GM21576 (cell line): ENCODE measurements around the gene C1orf53.
"Not testable (repeated sequence)": the region's sequence is repeated elsewhere in the genome, so short reads cannot be mapped to it uniquely, and the experiment has no call there.

ENCODE experiments used
- ATAC-seq: cut with Tn5 transposase; IDR thresholded peaks from one replicate; pipeline ENCODE4 v1.9.1; 2021; ENCODE audit warnings: mild to moderate bottlenecking, moderate library complexity; ENCODE audit not compliant: unreplicated experiment

The C1orf53 gene

DNA sequence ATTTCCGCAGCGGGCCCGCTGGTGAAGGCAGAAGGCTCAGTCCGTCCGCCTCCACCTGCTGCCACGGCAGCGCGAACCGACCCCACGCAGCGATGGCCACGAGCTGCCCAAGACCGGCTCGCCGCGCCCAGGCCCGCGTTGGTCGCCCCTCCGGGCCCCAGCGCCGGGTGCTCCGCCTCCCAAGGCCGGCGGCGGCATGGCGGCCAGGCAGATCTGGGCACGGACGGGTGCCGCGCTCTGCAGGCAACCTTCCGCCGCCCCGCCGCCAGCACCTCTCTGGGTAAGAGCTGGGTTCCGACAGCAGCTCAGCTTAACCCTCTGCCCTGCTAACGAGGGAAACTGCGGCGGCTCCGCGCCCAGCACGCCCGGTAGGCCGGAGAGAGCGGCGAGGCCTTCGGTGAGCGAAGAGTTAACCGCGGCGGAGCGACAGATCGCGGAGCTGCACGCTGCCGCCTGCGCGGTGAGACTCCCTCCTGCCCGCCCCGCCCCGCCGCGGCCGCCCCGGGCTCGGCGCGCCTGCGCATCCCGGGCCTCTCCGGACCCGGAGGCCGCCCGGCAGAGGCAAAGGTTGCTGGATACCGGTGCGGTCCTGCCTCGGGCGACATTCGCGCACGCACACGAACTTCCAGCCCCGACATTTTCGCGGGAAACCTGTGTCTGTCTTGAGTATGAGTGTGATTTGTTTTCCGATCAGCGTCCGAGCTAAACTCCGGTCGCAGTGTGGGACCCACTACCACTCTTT, at the start of gene C1orf53:
Gene C1orf53 (plus strand): TSS at position 177 of the 742 bp plus-strand sequence. CDS start 20 bp downstream, at position 197.
- peak; percentile 95 for ATAC-seq

DNA sequence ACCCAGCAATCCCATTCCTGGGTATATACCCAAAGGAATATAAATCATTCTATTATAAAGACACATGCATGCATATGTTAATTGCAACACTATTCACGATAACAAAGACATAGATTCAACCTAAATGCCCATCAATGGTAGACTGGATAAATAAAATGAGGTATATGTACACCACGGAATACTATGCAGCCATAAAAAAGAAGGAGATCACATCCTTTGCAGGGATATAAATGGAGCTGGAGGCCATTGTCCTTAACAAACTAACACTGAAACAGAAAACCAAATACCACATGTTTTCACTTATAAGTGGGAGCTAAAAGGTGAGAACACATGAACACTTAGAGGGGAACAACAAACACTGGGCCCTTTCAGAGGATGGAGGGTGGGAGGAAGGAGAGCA, 46.7 kb upstream of the C1orf53 start:
- ATAC-seq = not testable (repeated sequence)

DNA sequence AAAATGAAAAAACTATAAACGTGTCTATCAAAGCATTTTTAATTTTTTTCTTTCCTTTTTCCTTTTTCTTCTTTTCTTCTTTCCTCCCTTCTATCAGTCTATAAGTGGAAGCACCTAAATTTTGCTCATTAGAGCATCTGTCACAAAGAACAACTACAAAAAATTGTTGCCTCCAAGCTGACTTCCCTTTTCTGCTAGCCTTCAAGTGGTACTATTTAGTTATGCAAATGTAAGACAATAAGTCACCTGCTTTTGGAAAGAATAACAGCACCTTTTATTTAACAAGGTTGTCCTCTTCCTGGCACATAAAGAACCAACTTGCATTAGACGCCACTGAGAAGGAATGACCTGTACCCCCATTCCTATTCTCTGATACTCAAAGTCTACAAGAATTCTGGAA, 45.0 kb upstream of the C1orf53 start:
- ATAC-seq = no peak

DNA sequence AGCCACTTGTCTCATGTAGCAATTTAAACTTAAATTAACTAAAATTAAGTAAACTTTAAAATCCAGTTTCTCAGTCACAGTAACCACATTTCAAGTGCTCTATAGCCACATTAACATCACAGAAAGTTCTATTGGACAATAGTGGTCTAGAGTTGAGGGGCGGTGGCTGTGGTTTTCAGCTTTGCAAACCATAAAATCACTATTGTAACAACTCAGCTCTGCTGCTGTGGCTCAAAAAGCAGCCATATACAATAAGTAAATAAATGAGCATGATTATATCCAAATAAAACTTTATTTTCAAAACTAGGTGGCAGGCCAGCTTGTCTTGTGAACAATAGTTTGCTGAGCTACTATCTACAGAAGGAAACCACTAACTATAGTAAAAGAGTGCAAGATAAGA, 43.4 kb upstream of the C1orf53 start:
- ATAC-seq = no peak

DNA sequence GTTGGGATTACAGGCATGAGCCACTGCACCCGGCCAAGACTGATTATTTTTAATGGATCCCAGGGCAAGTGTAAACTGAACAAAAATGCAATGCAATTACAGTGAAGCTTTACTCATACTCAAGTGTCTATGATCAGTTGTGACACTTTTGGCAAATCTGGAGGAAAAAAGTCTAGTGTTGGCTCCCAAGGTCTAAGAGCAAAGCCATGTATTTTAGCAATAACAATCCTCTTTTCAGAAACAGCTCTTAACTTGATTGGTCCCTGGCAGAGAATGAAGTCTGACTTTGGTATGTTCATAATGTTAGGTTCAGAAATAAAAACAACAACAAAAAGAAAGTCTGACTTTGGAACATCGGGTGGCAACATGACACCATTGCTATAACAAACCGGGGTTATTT, 40.2 kb upstream of the C1orf53 start:
- ATAC-seq = no peak

DNA sequence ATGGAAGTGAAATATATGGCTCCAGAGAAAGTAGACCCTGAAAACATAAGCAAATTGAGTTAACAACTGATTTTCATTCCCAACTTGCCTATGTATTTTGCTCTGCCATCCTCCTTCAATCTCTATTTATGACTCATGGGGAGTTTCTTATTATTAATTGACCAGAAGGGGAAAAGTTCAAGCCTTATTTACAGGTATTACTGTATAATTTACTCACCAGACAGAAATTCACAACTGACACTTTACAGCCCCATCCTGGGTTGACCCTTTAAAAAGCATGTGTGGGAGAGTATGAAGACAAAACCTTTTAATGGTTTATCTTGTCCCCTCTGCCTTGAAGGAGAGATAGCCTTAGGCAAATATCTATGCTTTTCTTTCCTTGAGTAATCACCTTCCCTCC, 39.8 kb upstream of the C1orf53 start:
- no peak for ATAC-seq

DNA sequence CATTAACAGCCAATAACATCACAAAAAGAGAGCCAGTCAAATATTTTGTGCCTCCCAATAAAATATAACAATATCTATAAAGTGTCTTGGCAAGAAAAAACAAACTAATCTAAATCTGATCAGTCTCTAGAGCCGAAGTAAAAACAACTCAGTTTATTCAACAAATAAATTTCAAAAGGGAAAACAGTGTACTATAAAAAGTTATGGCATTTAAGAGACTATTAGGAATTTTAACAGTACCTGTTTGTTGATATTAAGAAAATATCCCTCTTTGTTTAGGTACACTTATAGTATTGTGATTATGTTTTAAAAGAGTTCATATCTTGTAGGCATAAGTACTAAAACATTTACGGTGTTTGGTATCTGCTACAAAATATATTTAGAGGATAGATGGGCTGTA, 36.6 kb upstream of the C1orf53 start:
- ATAC-seq = no peak

DNA sequence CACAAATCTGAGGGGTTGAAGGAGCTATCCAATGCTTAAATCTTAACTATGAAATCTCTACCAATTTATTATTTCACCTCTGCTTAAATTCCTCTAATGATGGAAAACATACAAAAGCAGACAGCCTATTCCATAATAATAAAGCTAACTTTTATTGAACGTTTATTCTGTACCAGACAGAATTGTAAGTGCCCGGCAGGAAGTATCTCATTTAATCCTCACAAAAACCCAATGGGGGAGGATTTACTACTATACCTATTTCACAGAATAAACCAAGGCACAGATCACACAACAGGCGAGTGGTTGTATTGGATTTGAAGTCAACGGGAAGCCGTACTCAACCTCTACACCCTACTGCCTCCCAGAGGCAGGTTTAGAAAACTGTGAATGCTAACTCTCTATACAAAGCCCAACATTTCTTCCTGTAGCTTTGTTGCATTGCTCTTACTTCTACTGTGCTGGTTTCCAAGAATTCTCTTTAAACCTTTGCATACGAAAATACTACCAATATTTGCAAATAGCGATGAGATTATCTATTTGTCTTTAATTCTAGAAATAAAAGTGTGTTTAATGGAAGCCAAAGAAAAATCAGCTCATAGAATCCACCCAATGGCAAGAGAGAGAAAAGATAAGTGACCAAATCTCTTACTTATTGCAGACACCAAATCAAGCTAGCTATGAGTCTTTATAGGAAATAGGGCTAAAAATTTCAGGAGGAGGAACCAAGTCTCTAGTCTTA, 33.5 kb upstream of the C1orf53 start:
- ATAC-seq = peak; percentile 94

DNA sequence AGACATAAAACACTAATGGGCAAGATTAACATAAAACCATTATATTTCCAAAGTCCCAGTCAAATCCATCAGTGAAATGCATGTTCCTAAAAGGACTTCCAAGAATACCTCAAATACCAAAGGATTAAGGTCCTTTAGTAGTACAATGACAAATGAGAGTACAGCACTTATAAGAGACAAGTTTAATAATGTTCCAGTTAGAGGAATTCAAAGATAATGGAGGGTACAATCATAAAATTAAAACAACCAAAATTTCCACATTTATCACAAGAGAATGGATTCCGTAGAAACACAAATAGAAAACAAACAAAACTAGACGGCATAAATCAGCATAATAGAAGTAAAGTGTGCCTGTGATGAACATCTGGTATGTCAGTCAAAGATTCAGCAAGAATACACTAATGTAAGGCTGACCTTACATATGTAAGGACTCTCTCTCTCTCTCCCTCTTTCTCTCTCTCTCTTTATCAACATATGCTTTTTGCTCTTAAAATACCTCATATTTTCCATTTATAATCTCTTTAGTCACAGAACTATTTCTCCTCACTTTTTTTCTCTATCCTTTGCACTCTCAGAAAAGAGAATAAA, 32.8 kb upstream of the C1orf53 start:
- no peak for ATAC-seq

DNA sequence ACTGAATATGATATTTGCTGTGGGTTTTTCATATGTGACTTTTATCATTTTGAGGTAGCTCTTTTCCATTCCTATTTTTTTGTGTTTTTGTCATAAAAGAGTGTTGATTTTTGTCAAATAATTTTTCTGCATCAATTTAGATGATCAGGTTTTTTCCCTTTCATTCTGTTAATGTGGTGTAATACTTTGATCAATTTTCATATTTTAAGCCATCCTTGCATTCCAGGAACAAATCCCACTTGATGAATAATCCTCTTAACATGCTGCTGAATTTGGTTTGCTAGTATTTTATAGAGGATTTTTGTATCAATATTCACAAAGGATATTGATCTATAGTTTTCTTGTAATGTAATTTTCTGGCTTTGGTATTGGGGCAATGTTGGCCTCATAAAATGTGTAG, 25.5 kb upstream of the C1orf53 start:
- ATAC-seq = no peak

DNA sequence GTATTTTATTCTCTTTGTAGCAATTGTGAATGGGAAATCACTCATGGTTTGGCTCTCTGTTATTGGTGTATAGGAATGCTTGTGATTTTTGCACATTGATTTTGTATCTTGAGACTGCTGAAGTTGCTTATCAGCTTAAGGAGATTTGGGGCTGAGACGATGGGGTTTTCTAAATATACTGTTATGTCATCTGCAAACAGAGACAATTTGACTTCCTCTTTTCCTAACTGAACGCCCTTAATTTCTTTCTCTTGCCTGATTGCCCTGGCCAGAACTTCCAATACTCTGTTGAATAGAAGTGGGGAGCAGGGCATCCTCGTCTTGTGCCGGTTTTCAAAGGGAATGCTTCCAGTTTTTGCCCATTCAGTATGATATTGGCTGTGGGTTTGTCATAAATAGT, 22.0 kb upstream of the C1orf53 start:
- ATAC-seq = not testable (repeated sequence)

DNA sequence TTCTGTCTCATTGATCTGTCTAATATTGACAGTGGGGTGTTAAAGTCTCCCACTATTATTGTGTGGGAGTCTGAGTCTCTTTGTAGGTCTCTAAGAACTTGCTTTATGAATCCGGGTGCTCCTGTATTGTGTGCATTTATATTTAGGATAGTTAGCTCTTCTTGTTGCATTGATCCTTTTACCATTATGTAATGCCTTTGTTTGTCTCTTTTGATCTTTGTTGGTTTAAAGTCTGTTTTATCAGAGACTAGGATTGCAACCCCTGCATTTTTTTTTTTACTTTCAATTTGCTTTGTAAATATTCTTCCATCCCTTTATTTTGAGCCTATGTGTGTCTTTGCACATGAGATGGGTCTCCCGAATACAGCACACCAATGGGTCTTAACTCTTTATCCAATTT, 20.2 kb upstream of the C1orf53 start:
- not testable (repeated sequence) for ATAC-seq

DNA sequence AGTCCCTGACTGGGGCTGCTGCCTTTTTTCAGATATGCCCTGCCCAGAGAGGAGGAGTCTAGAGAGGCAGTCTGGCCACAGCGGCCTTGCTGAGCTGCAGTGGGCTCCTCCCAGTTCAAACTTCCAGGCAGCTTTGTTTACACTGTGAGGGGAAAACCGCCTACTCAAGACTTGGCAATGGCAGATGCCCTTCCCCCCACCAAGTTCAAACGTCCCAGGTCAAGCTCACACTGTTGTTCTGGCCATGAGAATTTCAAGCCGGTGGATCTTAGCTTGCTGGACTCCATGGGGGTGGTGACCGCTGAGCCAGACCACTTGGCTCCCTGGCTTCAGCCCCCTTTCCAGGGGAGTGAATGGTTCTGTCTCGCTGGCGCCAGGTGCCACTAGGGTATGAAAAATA, 18.3 kb upstream of the C1orf53 start:
- no peak for ATAC-seq

DNA sequence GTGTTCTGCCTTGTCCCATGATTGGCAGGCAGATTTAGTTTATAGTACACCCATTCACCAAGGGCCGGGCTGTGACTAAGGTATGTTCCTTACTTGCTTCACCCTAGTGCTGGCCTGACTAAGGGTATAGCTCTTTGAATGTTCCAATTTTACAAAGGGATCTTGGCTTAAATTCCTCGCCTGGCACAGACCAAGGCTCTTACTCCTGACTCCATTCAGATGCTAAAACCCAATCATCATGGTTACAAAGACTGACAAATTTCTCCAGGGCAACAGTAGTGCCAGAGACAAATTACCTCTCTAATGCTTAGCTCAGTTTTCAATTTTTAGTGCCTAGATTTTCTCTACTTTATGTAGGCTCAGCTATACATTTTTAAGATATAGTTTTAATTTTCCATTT, 11.5 kb upstream of the C1orf53 start:
- ATAC-seq = no peak

DNA sequence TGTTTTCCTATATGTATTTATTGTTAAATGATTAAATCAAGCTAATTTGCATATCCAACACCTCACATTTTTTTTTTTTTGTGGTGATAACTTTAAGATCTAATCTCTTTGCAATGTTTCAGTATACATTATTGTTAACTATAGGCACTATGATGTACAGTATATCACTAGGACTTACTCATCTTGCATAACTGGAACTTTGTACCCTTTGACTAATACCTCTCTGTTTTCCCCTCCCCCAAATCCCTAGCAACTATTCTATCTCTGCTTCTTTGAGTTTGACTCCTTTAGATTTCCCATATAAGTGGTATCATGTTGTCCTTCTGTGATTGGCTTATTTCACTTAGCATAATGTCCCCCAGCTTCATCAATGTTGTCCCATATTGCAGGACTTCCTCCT, 9.7 kb upstream of the C1orf53 start:
- ATAC-seq = no peak

DNA sequence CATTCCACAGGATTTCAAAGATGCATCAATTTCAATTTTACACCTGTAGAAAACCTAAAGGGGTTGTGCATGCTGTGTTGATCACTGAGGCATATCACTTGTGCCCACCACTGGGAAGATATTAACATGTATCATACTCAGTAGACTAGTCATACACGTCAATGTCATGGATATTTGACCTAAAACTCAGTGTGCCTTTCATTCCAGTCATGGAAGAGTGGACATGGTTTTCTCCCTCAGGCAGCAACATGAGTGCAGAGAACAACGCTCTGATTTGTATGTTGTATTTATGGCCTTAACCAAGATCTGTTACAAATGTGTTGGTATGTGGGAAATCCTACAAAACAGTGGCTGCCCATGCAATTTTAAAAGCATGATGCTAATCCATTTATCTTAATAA, 6.1 kb upstream of the C1orf53 start:
- ATAC-seq = no peak

DNA sequence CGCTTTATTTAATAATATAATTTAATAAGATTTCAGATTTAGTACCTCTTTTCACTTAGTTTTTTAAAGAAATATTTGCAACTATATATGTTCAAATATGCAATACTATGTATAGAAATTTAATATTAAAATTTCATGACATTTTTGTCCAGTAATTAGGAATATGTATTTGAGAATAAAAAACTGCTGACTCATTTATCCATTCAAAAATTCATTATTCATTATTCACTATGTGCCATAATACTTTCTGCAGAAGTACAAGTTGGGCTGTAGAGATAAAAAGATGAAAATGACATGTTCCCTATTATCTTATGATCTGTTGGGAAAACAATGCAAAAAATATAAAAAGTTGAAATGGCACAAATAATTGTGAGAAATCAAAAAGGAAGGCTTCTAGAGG, 3.4 kb upstream of the C1orf53 start:
- no peak for ATAC-seq

DNA sequence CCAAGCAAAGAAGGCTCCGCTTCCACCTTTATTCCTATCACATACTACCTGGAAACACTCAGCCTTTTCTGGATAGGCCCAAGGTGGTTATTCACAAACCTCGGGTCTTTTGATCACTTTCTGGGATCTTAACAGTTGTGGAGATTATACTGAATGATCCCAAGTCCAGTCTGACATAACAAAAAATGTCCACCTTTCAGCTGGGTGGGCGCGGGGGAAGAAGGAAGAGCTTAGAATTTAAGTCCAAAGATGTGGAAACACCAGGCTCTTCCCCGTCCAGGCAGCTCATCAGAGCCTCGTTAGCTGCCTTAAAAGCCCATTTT, 338 bp upstream of the C1orf53 start:
- ATAC-seq = no peak

DNA sequence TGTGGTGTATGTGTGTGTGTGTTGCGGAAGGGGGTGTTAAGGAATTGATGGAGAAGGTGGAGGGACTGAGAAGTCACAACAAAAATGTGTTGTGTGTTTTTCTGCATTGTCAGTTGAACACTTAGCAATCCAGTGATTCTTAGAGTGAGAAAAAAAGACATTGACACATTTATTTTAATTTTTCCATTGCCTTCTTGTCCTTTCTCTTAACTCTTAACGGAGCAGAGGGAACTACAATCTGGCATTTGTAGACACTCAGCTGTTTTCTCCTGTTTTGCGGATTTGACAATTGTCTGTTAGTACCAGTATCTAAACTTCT, 725 bp downstream of the C1orf53 start:
- no peak for ATAC-seq

DNA sequence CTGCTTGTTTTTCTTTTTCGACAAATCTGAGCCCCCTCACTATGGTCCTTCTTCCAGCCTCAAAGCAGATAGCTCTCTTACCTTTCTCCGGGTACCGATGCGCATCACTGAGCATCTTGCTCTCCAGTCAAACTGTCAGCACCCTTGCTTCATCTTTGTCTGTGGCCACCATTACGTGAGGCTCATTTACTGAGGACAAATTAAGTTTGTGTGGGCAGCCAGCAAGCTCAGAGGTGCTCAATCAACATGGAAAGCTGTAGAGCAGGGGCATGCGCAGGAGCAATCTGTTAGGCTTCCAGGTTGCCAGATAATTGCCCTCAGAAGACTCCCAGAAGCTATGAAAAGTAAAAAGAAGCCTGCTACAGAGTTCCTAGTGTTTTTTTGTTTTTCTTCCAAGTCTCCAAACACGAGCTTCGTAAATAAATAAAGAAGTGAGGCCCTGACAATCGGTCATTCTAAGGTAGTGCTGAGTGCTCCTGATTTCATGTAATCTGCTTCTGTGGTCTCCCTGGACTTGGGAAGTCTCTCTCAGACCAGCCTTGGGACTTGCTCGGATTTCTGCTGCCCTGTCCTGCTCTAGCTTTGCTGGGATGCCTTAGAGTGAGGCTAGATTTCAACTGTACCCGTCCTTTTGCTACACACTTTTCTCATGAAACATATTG, 1.8 kb downstream of the C1orf53 start:
- no peak for ATAC-seq

DNA sequence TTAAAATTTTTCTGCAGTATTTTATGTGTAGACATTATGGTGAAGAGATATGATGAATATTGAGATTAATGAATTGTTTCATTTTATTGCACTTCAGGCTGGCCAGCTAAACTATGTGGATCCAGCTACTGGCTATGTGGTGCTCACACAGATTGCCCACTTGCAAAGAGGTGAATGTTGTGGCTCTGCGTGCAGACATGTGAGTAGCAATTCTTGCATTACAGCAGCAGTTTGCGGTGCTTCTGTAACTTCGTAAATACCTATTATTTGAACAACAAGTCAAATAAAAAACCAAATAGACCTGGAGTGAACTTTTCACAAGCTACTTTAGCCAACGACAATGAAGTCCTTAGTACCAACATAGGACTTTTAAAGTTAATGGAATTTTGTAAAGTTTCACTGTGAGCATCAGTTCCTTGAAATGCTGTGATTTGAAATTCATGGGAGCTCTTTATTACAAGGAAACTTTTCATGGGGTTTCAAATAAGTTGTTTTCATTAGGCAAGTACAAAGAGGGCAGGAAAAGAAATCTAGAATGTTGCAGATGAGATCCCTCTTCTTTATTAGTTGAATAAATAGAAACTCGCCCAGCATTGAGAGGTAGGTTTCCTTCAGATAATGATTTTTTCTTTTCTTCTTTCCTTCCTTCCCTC, 3.4 kb downstream of the C1orf53 start:
- no peak for ATAC-seq
